ENCODE results near the gene DERL3. TPM values are rescaled to one million over a fixed set of nuclear protein-coding genes. Genes with fewer than 3 reads are reported as not detected.

Gene DERL3
- total RNA-seq, 1 donor from 2014 or later, result 2.0 TPM

- no peaks in the 10 kb centered on the region for H3K27me3 Mint-ChIP-seq (ENCODE audit: low read depth)
- no peak for DNase-seq (ENCODE audit: low spot score)
- H3K9me3 Mint-ChIP-seq (ENCODE audit: low read depth), result no peaks in the 10 kb centered on the region
- no peak overlapping the region for H3K4me3 Mint-ChIP-seq (ENCODE audit: unreplicated experiment)
- peaks cover 47% of the 10 kb centered on the region for H3K4me1 Mint-ChIP-seq (ENCODE audit: low read depth)
- no peak for TF ChIP-seq CTCF (IDR thresholded peaks at IDR 0.05)
- H3K36me3 Mint-ChIP-seq (ENCODE audit: low read depth), result no peaks in the 10 kb centered on the region
- H3K27ac Mint-ChIP-seq (ENCODE audit: unreplicated experiment), result peak overlapping the region; percentile 70
Measured at GRCh38 chr22:23845265-23846080, 6.7 kb upstream of the DERL3 start.

GRCh38 chr22:23844739-23845202, 6.0 kb upstream of the DERL3 start:
- TF ChIP-seq CTCF (IDR thresholded peaks at IDR 0.05), result no peak
- Mint-ChIP-seq H3K4me3 (ENCODE audit: unreplicated experiment) (no peak overlapping the region), H3K9me3 (ENCODE audit: low read depth) (no peaks in the 10 kb centered on the region), H3K36me3 (ENCODE audit: low read depth) (no peaks in the 10 kb centered on the region), H3K27me3 (ENCODE audit: low read depth) (no peaks in the 10 kb centered on the region), H3K27ac (ENCODE audit: unreplicated experiment) (no peak overlapping the region), H3K4me1 (ENCODE audit: low read depth) (peaks cover 51% of the 10 kb centered on the region)
- DNase-seq (ENCODE audit: low spot score), result no peak

- H3K4me3 Mint-ChIP-seq (ENCODE audit: unreplicated experiment), result no peak overlapping the region
- H3K27ac Mint-ChIP-seq (ENCODE audit: unreplicated experiment), result no peak overlapping the region
Measured at GRCh38 chr22:23842599-23842998, 3.8 kb upstream of the DERL3 start.

DNA sequence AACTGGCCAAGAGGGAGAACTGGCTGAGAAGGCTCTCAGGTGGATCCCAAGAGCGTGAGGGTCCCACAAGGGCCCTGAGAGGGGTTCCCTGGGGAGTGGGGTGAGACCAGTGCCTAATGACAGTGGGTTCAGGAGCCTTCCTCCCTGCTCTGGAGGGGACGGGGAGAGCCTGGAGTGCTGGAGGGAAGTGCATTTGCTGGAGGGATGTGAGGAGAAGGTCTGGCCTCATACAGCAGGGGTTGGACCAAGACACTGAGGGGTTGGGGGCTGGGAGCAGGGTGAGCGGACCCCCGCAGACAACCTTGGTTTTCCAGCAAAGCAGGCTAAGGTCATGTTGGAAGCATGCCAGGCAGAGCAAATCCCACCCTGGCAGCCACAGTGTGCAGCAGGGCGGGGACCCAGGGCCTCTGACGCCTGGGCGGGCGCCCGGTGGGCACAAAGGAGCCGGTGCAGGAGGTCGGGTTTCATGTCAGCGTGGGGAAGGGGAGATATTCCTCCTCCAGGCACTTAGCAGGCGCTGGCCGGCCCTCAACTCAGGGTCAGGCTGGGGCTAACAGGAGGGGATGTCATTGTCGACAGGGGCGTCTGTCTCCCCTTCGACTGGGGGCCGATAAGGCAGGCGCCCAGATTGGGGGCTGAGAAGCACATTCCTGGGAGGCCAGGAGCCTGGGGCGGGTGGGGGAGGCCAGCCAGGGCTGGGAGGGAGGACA, 3.1 kb upstream of the DERL3 start:
- H3K36me3 Mint-ChIP-seq (ENCODE audit: low read depth), result peaks cover 3% of the 10 kb centered on the region
- DNase-seq (ENCODE audit: low spot score), result no peak
- TF ChIP-seq CTCF (IDR thresholded peaks at IDR 0.05), result no peak
- H3K9me3 Mint-ChIP-seq (ENCODE audit: low read depth), result no peaks in the 10 kb centered on the region
- H3K4me3 Mint-ChIP-seq (ENCODE audit: unreplicated experiment), result no peak overlapping the region
- peaks cover 61% of the 10 kb centered on the region for H3K4me1 Mint-ChIP-seq (ENCODE audit: low read depth)
- H3K27ac Mint-ChIP-seq (ENCODE audit: unreplicated experiment), result no peak overlapping the region
- no peaks in the 10 kb centered on the region for H3K27me3 Mint-ChIP-seq (ENCODE audit: low read depth)

More at GRCh38 chr22:23842599-23842998, 3.8 kb upstream of the DERL3 start:
- TF ChIP-seq CTCF (IDR thresholded peaks at IDR 0.05), result no peak
- Mint-ChIP-seq H3K27me3 (ENCODE audit: low read depth) (no peaks in the 10 kb centered on the region), H3K9me3 (ENCODE audit: low read depth) (no peaks in the 10 kb centered on the region), H3K36me3 (ENCODE audit: low read depth) (peaks cover 3% of the 10 kb centered on the region), H3K4me1 (ENCODE audit: low read depth) (peaks cover 60% of the 10 kb centered on the region)
- DNase-seq (ENCODE audit: low spot score), result no peak

- Mint-ChIP-seq H3K27me3 (ENCODE audit: low read depth) (no peaks in the 10 kb centered on the region), H3K4me1 (ENCODE audit: low read depth) (peaks cover 55% of the 10 kb centered on the region), H3K27ac (ENCODE audit: unreplicated experiment) (peak overlapping the region; percentile 7), H3K4me3 (ENCODE audit: unreplicated experiment) (no peak overlapping the region), H3K36me3 (ENCODE audit: low read depth) (peaks cover 5% of the 10 kb centered on the region), H3K9me3 (ENCODE audit: low read depth) (no peaks in the 10 kb centered on the region)
- no peak for TF ChIP-seq CTCF (IDR thresholded peaks at IDR 0.05)
- no peak for DNase-seq (ENCODE audit: low spot score)
Measured at GRCh38 chr22:23841292-23841691, 2.5 kb upstream of the DERL3 start.

All from chondrocyte (in vitro differentiated cells).